Measurements from ENCODE around the gene KRTAP4-3. TPM values are rescaled to one million over a fixed set of nuclear protein-coding genes. Genes with fewer than 3 reads are reported as not detected.
"Not testable (repeated sequence)": the region's sequence is repeated elsewhere in the genome, so short reads cannot be mapped to it uniquely, and the experiment has no call there.

The KRTAP4-3 gene
- total and polyA plus RNA-seq, 9 donors = not detected

DNA sequence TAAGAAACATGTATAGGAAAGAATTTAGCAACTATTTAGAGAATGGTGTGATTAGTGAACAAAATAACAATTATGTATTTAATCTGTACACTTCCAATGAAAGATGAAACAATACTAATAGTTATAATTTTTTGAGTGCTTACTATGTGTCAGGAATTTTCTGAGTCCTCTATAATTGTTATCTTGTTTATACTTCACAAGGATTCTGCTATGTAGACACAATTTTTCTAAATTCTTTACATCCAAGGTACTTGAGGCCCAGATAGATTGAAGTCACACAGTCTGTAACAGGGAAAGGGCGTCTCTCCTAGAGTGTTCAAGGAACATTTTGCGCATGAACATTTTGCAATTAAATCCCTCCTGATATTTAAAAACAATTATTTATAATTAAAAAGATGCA, 43.0 kb downstream of the KRTAP4-3 start:
- WGBS, 3 donors = 71 to 100% (median 95%) methylated on average over 2 of the region's 2 CpGs
- intact Hi-C loops (cut with DNase I) = no loop called here
- DNase-seq = no peak
- no peaks in the 10 kb centered on the region for H3K36me3 ChIP-seq
- no peak overlapping the region for H3K27ac ChIP-seq
- H3K9me3 ChIP-seq = no peaks in the 10 kb centered on the region
- TF ChIP-seq EP300 (IDR thresholded peaks at IDR 0.05) (no peak), POLR2A (IDR thresholded peaks at IDR 0.05) (no peak)
- TF ChIP-seq, protein P1, sequence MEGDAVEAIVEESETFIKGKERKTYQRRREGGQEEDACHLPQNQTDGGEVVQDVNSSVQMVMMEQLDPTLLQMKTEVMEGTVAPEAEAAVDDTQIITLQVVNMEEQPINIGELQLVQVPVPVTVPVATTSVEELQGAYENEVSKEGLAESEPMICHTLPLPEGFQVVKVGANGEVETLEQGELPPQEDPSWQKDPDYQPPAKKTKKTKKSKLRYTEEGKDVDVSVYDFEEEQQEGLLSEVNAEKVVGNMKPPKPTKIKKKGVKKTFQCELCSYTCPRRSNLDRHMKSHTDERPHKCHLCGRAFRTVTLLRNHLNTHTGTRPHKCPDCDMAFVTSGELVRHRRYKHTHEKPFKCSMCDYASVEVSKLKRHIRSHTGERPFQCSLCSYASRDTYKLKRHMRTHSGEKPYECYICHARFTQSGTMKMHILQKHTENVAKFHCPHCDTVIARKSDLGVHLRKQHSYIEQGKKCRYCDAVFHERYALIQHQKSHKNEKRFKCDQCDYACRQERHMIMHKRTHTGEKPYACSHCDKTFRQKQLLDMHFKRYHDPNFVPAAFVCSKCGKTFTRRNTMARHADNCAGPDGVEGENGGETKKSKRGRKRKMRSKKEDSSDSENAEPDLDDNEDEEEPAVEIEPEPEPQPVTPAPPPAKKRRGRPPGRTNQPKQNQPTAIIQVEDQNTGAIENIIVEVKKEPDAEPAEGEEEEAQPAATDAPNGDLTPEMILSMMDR (IDR thresholded peaks at IDR 0.05) = no peak
- no peak overlapping the region for H3K4me3 ChIP-seq
- no peaks in the 10 kb centered on the region for H3K4me1 ChIP-seq (ENCODE audit: insufficient read depth)
- no peaks in the 10 kb centered on the region for H3K27me3 ChIP-seq

DNA sequence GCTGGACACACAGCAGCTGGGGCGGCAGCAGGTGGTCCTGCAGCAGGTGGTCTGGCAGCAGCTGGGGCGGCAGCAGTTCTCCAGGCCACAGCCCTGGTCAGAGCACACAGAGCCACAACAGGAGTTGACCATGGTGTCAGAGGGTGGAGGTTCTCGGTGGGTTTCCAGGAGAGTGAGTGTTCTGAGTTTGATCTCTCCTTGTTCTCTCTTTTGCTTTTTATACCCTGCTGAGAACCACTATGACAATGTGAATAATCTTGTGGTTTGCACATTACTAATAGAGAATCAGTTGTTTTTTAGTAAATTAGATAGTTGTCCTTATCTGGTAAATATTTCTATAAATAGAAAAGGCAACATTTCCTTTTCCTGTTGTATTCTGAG, 44.0 kb downstream of the KRTAP4-3 start, which contains the start of gene KRTAP4-12:
TSS of gene KRTAP4-12 (minus strand) at position 192 of the 381 bp plus-strand sequence. CDS start at position 132, 60 bp downstream.
- DNase-seq; H3K9me3 ChIP-seq; H3K4me1 ChIP-seq (ENCODE audit: insufficient read depth); H3K27ac ChIP-seq; H3K27me3 ChIP-seq; H3K4me3 ChIP-seq; intact Hi-C loops (cut with DNase I); H3K36me3 ChIP-seq: not testable (repeated sequence)
- 77 to 80% (median 78%) methylated on average over 3 of the region's 3 CpGs for WGBS, 3 donors

DNA sequence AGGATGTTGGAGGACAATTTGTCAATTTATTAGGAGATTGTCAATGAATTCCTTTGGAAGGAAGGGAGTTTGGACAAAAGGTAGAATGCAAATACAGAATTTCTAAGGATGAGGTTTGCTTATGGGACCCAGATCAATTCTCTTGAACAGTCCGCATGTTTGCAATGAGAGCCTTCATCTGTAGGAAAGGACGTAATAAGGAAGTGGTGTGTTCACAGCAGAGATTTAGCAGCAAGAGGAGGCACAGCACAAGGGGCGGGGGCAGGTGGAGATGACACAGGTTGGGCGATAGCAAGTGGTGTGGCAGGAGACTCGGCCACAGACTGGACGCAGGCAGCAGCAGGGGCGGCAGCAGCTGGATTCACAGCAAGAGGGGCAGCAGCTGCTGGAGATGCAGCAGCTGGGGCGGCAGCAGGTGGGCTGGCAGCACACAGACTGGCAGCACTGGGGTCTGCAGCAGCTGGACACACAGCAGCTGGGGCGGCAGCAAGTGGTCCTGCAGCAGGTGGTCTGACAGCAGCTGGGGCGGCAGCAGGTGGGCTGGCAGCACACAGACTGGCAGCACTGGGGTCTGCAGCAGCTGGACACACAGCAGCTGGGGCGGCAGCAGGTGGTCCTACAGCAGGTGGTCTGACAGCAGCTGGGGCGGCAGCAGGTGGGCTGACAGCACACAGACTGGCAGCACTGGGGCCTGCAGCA, 44.6 kb downstream of the KRTAP4-3 start:
- H3K4me3 ChIP-seq; H3K36me3 ChIP-seq; intact Hi-C loops (cut with DNase I); H3K27me3 ChIP-seq; H3K4me1 ChIP-seq (ENCODE audit: insufficient read depth); H3K27ac ChIP-seq; H3K9me3 ChIP-seq; DNase-seq: not testable (repeated sequence)
- WGBS, 3 donors = 79 to 84% (median 79%) methylated on average over 12 of the region's 12 CpGs

DNA sequence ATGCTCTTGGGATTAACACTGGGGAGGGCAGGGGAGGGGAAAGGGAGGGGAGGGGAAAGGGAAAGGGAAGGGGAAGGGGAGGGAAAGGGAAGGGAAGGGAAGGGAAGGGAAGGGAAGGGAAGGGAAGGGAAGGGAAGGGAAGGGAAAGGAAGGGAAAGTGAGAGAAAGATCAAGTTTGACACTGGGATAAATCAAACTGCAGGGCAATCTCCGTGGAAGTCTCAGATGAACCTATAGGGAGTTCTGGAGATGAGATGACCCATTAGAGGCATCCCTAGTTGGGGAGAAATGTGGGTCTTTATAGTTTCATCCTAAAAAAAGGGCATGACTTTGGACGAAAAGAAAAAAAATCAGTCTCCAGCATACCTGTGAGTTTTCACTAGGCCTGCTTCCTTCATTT, 46.3 kb downstream of the KRTAP4-3 start:
- intact Hi-C loops (cut with DNase I) = no loop called here
- Histone ChIP-seq H3K4me1 (ENCODE audit: insufficient read depth) (no peaks in the 10 kb centered on the region), H3K27me3 (no peaks in the 10 kb centered on the region), H3K9me3 (no peaks in the 10 kb centered on the region), H3K27ac (no peak overlapping the region), H3K4me3 (no peak overlapping the region), H3K36me3 (no peaks in the 10 kb centered on the region)
- TF ChIP-seq EP300 (IDR thresholded peaks at IDR 0.05) (no peak), POLR2A (IDR thresholded peaks at IDR 0.05) (no peak)
- TF ChIP-seq, protein P1 (IDR thresholded peaks at IDR 0.05) = no peak
- 86 to 92% (median 87%) methylated on average over 2 of the region's 2 CpGs for WGBS, 3 donors
- DNase-seq = no peak

DNA sequence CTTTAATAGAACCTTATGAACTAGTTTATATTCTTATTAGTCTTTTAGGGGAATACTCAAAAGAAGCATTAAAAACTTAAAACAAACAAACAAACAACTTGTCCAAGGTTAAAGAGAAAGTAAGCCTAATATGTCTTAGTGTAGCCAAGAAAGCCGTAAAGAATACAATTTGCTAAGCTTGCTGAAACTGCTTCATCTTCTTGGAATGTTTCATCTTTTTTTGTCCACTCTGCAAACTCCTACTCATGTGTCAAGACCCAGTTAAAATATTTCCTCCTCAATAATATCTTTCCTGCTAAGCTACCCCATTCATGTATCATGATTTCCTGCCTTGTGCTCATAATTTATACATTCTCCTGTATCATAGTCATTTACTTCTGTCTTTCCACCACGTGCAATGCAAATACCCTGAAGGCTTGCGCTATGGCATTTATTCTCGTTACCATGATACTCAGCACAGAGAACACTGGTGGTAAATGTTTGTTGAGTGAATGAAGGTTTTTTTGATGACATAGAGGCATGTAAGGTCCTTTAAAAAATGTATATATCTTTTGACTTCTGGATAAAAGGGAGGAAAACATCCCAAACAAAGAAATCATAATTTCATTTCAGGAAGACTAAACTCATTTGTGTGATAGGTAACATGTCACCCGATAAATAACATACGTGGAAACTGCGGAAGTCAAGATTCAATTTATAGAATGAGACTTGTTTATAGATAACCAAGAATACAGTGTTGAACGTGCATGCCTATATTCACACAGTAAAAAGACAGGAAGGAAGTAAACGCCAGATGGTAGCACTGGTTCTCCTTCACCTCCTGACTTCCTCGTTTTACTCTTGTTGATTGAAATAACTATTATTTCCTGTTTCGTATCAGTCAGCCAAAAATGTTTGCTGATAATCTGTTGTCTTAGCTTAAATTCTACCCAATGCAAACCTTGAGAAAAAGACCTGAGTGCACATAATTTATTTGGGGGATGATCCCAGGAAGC, 48.0 kb downstream of the KRTAP4-3 start:
- H3K4me3 ChIP-seq; H3K36me3 ChIP-seq; H3K27ac ChIP-seq; H3K9me3 ChIP-seq; intact Hi-C loops (cut with DNase I); H3K27me3 ChIP-seq; H3K4me1 ChIP-seq (ENCODE audit: insufficient read depth); DNase-seq: not testable (repeated sequence)
- WGBS, 3 donors = 52 to 59% (median 56%) methylated on average over 11 of the region's 11 CpGs

DNA sequence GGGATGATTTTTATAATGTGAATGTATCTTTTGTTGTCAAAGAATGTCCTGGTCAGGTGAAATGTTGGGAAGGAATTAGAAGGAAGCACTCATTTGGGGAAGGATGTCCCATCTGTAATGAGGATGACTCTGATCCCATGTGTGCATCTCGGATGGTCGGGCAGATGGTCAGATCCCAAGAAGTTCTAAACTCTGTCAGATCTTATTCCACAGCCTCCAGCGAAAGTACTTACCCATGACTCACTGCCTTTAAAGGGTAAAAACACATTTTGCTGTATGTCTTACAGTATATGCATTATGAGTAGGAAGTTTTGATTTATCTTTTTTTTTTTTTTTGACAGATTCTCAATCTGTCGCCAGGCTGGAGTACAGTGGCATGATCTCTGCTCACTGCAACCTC, 49.3 kb downstream of the KRTAP4-3 start:
- Histone ChIP-seq H3K4me3 (no peak overlapping the region), H3K9me3 (no peaks in the 10 kb centered on the region), H3K36me3 (no peaks in the 10 kb centered on the region), H3K4me1 (ENCODE audit: insufficient read depth) (no peaks in the 10 kb centered on the region), H3K27ac (no peak overlapping the region), H3K27me3 (no peaks in the 10 kb centered on the region)
- intact Hi-C loops (cut with DNase I) = no loop called here
- 90 to 94% (median 93%) methylated on average over 4 of the region's 4 CpGs for whole genome bisulfite sequencing, 3 donors
- TF ChIP-seq POLR2A (IDR thresholded peaks at IDR 0.05) (no peak), EP300 (IDR thresholded peaks at IDR 0.05) (no peak)
- TF ChIP-seq, protein P1 (IDR thresholded peaks at IDR 0.05) = no peak
- no peak for DNase-seq

DNA sequence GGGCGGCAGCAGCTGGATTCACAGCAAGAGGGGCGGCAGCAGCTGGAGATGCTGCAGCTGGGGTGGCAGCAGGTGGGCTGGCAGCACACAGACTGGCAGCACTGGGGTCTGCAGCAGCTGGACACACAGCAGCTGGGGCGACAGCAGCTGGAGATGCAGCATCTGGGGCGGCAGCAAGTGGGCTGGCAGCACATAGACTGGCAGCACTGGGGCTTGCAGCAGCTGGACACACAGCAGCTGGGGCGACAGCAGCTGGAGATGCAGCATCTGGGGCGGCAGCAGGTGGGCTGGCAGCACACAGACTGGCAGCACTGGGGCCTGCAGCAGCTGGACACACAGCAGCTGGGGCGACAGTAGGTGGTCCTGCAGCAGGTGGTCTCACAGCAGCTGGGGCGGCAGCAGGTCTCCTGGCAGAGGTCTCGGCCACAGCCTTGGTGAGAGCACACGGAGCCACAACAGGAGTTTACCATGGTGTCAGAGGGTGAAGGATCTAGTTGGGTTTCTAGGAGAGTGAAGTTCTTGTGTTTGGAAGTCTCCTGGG, 50.1 kb downstream of the KRTAP4-3 start, which contains the start of gene KRTAP4-11:
TSS of gene KRTAP4-11 (minus strand) at position 528 of the 541 bp plus-strand sequence. CDS start at position 470, 58 bp downstream.
- H3K4me1 ChIP-seq (ENCODE audit: insufficient read depth); H3K36me3 ChIP-seq; DNase-seq; intact Hi-C loops (cut with DNase I); H3K27me3 ChIP-seq; H3K9me3 ChIP-seq; H3K4me3 ChIP-seq; H3K27ac ChIP-seq: not testable (repeated sequence)
- WGBS, 3 donors = 60 to 68% (median 67%) methylated on average over 10 of the region's 10 CpGs
